Stimulated activated CD8-positive, alpha-beta memory T cell treated with anti-CD3 and anti-CD28 coated beads, Interleukin-2, amount 100 ng/mL, for 48 hours (primary cell): ENCODE data around the gene PRDM11.

Experiments
- DNase-seq, 2 donors: peaks; one replicate each; pipeline ENCODE4 v3.0.0-alpha.2; 2020; ENCODE audit warnings: low read depth in 2 of 2

The PRDM11 gene

DNA sequence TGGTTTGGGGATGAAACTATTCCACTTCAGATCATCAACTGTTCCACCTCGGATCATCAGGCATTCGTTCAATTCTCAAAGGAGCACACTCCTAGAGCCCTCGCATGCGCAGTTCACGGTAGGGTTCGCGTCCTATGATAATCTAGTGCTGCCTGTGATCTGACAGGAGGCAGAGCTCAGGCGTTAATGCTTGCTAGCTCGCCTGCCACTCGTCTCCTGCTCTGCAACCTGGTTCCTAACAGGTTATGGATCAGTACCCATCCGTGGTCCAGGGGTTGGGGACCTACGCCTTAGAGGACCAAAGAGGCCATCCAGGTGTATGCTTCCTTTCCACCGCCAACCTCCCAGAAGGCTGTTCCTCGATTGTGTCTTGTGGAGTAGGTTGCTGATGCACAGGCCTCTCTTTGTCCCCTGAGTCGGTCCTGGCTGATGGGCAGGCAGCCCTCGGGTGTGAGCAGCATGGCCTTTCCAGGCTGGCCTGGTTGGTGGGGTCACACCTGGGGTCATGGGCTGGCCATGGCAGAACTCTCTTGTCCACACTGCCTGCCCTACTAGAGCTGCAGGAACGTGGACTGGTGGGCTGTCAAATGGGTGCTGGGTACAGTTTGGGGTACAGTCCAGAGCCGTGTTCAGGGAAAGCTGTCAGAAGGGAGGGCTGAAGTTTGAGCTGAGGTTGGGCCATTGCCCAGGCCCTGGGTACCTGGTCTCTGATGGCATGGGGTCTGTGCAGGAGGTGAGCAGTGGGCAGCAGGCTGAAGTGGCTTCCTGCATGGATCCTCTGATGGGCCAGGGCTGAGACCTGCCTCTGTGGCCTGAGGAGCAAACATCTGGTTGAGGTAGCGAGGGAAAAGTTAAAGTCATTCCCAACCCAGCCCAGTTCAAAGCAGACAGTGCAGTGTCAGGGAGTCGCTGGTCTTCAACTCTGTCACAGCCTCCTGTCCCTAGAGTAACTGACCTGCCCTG, 11.1 kb downstream of the PRDM11 start:
- no peak for DNase-seq

DNA sequence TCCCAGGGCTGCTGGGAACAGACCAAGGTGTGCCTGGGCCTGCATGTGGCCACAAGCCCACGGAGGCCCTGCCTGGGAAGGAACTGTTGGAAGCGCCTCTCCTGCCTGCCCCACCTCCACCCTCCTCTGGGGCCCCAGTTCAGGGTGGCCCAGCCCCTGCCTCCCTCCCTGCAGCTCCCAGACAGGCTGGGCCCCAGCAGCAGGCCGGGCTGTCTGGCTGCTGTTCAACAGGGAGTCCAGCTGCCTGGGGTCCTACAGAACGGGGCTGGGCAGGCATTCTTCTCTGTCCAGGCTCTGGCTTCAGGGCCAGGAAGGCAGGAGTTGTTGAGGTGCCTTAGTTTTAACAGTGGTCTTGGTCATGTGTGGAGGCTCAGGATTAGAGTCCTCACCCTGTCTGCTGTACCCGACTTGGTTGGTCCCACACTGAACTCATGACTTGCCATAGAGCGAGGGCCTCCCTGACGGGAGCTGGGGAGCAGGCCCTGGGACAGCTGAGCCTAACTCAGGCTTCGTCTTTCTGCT, 11.8 kb downstream of the PRDM11 start:
- no peak for DNase-seq

DNA sequence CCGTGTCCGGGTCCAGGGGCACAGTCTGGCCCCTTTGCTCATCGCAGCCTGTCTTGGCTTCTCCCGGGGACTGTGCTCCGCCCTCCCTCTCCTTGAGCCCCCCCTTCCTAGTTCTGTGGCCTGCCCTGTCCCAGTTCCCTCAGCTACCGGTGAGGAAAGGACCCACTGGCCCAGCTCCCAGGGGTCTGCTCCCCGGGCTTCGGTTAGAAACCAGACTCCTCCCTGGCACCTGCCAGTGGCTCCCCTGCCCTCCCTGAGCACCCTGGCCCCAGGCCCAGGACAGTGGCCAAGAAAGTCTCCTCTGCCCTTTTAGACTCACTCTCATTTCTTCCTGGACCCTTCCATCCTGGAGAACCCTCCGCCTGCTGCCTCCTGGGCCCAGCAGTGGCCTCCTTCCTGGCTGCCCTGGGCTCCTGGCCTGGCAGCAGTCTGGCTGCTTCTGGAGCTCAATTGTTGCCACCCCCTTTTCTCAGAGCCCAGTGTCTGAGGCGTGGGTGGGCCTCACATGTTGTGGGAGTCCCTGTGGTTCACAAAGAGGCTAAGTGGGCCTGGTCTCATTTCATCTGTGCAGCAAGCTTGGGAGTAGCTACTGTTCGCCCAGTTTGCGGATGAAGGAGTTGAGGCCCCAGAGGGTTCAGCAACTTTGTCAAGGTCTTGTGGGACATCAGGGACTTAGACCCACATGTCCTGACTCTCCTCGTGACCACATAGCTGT, 12.6 kb downstream of the PRDM11 start:
- DNase-seq = no peak

DNA sequence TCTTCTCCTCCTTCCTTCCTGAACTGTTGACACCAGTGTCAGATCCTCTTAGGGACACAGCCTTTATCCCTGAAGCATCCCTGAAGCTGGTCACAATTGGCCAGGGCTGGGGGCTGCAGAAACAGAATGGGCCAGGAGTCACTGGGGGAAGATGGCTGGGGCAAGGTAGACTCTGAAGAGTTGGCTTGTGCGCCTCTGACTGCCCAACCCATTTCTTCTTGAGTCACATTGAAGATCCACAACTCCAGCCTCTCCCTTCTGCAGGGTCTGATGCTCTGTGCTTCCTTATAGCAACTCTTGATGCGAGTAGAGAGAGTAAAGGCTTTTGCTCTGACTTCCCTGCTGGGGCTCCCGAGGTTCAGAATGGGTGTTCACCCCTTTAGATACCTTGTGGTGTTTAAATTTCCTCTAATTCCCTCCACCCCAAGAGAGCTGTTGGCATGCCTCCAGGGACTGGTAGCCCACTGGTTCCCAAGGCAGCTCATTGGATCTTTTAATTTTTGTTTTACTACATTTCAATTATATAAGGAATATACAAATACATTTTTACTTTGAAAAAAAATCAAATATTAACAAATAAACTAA, 13.4 kb downstream of the PRDM11 start:
- DNase-seq = no peak

DNA sequence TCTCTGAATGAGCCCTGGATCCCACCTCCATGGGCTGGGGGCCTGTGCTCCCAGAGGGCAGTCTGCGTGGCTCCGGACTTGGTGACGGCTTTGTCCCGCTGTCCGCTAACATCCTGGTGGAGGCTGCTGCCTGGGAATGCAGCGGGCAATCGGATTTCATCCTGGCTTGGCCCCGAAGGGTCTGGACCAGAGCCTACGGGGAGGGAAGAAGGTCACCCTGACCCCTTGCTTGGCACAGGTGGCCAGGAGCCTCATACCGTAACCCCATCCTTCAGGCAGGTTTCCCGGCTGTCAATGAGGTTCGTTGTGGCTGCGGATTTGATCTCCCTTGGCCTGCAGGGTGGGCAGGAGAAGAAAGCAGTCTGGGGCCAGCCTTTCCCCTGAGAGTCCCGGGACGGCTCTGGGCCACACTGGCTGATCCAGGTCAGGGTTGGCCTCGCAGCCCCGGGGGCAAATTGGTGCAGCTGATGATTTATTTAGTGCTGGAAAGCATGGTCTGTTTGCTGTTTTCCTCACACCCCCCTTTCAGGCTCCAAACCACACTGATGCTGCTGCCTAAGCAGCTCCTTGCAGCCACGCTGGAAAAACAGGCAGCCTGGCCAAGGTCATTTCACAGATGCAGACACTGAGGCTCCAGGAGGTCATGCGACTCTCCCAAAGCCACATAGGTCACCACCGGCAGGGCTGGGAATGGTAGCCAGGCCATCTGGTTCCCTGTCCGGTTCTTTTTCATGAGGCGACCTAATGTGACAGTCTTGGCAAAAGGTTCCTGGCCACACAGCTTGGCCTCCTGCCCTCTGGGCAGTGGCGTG, 15.0 kb downstream of the PRDM11 start:
- DNase-seq = no peak

DNA sequence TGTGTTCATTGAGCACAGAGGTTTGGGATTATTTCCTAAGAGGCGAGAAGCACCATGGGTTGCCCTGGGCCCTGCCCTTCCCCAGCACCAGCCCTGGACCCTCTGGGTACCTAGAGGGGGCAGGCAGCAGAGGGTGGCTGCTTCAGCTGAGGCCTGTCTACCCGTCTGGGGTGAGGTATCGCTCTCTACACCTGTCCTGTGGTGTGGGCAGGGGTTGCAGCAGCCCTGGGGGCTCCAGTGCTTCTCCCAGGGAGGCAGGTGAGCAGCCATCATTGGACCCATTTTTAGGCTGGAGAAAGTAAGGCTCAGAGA, 15.6 kb downstream of the PRDM11 start:
- DNase-seq = no peak

DNA sequence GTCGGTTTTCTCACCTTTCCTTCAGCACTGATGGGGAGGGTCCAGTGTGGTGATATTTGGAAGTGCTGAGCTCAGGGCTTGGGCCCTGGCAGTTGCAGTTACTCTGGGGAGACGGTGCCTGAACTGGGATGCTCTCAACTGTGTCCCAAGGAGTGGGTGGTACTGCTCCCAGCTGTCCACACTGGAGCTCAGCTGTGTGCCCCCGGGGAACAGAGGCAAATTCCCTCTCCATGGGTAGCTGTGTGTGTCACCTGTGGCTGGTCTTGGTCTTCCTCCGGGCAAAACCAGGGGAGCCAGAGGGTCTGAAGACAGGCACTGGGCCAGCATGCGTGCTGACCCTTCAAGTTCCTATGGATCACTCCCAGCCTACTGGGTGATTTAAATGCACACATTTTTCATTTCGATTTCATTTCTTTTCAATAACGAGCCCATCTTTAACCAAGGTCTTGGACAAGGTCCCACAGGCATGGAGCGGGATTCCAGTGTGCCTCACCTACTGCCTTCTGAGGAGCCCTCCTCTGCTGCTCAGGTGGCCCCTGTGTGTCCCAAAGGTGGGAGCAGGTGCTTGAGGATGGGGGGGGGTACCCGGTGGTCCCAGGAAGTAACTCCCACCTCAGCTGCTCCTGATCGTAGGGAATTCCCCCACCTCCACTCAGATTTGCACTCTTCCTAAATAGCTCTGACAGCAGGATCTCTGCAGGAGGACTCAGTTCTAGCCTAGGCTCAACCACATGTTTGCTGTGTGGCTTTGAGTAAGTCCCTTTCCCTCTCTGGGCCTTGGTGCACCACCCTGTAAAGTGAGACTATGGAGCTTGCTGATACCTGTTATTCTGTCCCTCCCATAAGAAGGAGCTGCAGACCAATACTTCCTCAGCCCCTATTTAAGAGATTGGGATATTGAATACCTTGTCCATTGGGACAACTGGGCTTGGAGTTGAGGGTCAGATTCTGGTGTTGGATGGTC, 16.8 kb downstream of the PRDM11 start:
- no peak for DNase-seq

DNA sequence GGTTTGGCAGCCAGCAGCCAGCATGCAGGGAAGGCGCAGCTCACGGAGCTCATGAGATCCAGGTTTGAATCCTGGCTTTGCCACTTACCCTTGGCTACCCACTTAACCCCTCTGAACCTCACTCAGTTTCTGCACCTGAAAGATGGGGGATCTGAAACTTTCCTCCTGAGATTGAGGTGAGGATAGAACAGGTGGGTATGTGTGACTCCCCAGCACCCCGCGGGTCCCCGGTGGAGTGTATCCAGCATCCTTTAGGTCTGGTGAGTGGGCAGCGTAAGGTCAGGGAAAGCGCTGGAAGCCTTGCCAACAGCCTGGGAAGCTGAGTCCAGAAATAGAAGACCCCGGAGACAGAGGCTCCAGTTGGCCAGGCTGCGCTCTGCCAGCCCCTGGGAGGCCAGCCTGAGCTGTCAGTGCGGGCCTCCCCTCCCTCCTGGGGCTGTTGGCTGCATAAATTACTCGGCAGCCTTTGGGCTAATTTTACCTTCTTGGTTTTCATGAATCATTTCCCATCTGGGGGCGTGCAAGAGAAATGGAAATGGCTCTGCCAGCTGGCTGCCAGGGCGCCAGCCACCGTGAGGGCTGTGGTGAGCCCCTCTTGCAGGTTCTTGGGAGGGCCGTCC, 17.6 kb downstream of the PRDM11 start:
- DNase-seq = peak in 1 of 2 donors; percentile 19

DNA sequence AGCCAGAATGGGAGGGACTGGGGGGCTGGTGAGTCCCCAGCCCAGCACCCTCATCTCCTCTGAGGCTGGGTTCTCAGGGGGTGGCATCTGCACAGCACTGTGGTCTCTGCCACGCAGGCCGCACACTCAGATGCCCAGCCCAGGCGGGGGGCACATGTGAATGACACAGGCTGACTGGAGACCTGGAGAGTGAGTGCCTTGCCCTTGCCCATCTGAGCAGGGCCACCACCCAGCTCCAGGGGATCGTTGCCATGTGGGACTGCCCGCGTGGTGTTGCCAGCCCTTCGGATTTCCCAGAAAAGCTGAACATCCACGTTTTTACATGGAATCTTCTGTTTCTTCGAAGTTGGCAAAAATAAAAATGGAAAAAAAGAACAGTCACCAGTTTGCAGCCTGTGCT, 18.9 kb downstream of the PRDM11 start:
- no peak for DNase-seq

DNA sequence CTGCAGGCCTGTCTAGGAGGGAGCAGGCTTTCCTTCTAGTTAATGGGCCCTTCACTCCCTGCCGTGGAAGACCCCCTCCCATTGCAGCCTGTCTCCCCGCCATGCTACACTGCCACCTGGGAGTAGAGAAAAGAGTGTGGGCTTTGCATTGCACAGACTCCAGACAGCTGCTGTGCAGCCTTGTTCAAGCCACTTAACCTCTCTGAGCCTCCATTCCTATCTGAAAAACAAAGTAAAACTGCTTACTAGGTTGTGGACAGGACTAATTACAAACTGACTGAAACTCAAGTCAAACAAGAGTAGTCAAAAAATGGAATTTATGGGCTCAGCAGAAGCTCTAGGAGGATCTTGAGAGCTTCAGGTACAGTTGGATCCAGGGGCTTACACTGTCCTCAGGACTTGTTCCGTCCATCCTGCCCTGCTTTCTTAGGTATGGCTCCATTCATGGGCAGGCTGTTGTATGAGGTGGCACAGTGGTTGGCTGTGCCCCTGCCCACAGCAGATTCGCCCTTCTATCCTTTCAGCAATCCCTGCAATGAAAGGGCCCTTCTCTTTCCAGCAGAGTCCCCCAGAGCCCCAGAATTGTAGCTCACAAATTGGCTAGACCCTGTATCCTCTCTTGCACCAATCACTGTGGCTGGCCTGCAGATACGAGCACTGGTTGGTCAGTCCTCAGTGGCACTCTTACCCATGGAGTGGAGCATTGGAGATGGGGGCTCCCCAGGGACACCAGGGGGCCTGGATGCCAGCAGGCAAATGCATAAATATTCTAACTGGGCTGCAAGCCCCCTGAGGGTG, 19.6 kb downstream of the PRDM11 start:
- no peak for DNase-seq

DNA sequence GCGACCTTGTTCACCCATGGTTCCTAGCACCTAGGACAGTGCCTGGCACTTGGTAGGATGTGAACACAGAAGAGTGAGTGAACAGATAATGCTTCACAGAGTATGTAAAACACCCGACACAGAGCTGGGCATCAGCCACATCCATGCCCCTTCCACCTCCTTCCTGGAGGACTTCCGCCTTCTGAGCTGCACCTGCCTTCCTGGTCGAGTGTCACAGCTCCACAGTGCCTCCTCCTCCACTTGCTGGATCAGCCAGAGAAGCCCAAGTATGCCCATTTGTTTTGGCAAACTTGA, 20.1 kb downstream of the PRDM11 start:
- no peak for DNase-seq

DNA sequence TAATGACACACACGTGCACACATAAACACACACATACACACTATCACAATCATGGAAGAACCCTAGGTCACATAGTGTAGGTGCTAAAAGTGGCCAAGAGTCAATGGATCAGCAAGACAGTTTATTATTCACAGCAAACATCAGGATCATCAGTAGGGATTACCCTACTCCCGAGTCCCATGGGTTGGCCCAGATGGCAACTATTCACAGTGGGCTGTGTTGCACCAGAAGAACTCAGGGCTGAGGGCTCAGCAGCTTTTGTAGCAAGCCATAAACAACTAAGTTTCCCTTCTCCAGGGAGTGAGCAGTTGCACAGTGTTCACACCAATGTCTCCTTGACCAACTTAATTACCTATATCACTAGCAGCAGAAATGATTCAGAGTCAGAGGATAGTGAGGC, 20.8 kb downstream of the PRDM11 start:
- no peak for DNase-seq

DNA sequence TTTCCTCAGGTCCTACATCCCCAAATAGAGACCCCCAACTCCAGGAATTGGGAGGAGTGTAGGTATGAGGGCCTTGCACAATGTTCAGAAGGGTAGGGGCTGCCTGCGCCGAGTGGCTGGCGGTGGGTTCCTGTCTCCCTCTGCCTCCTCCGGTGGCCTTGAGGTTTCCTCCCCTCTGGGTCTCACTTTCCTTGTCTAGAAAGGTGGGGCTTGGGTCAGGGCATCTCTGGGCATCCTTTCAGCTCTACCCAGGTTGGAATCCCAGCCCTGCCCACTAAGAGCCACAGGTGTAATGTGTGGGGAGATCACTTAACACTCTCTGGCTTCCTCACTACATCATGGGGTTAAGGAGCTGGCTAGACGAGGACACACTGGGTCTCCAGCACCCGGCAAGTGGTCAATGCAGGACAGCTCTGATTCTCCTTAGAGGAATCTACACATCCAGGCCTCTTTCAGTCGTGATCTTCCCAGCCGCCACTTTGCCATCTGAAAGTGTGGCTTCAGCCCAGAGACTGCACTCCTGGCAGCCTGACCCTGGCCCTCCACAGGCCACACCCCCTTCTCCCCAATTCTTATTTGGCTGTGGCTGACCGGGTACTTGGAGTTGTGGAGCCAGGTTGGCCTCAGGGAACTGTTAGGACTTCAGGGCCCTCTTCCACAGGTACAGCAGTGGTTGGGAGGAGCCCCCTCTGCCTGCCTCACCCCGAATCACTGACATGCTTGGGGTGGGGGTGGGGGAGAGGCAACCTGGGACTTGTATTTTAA, 22.1 kb downstream of the PRDM11 start:
- DNase-seq = no peak

DNA sequence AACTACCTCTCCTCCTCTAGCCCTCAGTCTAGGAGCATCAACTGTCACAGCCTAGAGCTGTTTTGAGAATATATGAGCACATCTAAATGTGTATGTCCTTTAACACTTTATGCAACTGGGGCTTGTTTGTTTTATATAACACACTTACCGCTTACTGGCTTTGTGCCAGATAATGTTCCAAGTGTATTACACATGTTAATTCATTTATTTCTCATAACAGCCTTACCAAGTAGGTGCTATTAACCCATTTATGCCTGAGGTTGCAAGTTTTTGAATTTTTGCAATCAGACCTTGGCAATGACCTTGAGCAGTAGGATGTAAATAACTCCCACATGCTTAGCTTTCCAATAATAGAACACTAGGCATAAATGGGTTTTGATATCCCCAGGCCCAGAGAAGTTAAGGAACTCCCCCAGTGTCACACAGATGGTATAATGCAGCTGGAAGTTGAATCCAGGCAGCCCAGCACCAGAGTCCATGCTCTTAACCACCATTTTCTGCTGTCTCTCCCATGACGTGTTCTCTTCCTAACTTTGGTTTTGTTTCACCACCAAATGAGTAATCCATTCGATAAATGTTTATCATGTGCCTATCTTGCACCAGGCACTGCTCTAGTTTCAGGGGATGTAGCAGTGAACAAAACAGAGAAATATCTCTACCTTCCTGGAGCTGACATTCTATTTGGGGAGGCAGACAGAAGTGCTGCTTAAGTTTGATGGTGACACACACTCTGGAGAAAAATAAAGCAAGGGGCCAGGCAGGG, 23.1 kb downstream of the PRDM11 start:
- DNase-seq = no peak

DNA sequence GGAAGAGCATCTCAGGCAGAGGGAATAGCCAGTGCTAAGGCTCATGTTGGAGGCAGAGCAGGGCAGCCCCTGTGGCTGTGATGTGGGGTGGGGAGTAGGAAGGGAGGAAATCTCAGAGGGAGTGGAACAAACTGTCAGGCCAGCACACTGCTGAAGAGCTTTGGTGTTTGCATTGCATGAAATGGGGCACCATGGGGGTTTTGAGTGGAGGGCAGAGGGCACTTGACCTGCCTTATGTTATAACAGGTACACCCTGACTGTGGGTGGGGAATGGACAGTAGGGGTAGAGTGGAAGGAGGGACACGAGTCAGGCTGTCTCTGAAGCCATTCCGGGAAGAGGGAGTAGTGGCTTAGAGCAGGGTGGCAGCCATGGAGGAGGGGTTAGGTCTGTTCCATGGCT, 24.0 kb downstream of the PRDM11 start:
- DNase-seq = no peak

DNA sequence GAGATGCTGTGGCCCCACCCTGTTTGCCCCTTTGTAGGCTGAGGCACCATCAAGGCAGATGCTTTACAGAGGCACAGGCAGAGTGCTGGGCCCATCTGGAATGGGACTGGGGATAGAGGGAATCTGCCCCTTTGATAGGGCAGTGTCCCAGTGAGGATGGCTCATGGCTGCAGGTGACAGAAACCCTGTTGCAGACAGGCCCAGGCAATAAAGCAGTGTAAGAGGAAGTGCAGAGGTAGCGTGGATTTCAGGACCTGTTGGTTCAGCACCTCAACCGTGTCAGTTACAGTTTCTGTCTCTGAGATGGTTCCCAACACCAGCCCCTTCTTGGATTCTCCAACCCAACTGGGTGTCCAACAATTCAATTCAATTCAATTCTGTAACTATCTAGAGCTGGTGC, 25.1 kb downstream of the PRDM11 start:
- DNase-seq = no peak

DNA sequence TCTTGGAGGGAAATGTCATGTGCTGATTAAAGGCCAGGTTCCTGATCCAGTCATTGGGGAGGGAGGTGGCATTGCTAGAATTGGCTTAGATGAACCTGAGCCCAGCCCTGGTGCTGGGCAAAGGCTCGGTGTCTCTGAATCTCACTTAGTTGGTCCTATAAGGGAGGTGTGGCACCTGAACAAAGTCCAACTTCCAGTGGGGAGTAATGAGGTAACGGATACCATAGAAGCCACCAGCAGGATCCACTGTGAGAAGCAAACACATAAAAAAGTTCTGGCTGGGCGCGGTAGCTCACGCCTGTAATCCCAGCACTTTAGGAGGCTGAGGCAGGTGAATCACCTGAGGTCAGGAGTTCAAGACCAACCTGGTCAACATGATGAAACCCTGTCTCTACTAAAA, 26.6 kb downstream of the PRDM11 start:
- no peak for DNase-seq
